Fibroblast of lung (primary cell): ENCODE measurements around the gene DCK.

ENCODE experiments used
- EZH2 ChIP-seq: IDR thresholded peaks from 2 replicates; pipeline ENCODE4 v1.5.1; 2012; ENCODE audit warnings: low read length, control low read depth, mild to moderate bottlenecking; ENCODE audit errors: missing control alignments
- TF ChIP-seq, protein P1 (sequence below), 2 donors: IDR thresholded peaks in 1 of 2; conservative IDR thresholded peaks in 1 of 2; 1 replicate in 1 of 2; 2 replicates in 1 of 2; pipeline ENCODE4 v1.5.1; 2011 to 2012; ENCODE audit warnings: low read length in 2 of 2, control low read depth in 1 of 2, inconsistent platforms in 1 of 2, low read depth in 1 of 2, mild to moderate bottlenecking in 1 of 2

DNA sequence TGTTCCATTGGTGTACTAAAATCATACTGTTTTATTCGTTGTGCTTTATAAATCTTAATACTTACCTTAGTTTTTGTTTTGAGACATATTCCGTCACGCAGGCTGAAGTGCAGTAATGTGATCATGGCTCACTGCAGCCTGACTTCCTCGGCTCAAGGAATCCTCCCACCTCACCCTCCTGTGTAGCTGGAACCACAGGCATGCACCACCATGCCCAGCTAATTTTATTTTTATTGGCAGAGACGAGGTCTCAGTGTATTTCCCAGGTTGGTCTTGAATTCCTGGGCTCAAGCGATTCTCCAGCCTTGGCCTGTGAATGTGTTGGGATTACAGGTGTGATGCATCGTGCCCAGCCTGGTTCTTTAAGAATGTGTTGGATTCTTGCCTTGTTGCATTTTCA lies 24.4 kb upstream of the DCK start:
- TF ChIP-seq, protein P1, sequence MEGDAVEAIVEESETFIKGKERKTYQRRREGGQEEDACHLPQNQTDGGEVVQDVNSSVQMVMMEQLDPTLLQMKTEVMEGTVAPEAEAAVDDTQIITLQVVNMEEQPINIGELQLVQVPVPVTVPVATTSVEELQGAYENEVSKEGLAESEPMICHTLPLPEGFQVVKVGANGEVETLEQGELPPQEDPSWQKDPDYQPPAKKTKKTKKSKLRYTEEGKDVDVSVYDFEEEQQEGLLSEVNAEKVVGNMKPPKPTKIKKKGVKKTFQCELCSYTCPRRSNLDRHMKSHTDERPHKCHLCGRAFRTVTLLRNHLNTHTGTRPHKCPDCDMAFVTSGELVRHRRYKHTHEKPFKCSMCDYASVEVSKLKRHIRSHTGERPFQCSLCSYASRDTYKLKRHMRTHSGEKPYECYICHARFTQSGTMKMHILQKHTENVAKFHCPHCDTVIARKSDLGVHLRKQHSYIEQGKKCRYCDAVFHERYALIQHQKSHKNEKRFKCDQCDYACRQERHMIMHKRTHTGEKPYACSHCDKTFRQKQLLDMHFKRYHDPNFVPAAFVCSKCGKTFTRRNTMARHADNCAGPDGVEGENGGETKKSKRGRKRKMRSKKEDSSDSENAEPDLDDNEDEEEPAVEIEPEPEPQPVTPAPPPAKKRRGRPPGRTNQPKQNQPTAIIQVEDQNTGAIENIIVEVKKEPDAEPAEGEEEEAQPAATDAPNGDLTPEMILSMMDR (conservative IDR thresholded peaks at IDR 0.05 in 1 of 2, IDR thresholded peaks at IDR 0.05 in 1 of 2; ENCODE audit: low read depth in 1 of 2, low read length in 2 of 2), result no peak
- no peak for TF ChIP-seq EZH2
